HEK293 (cell line): ENCODE measurements around the gene NFS1.

Experiments
- HIC1 ChIP-seq: fragments of 450-650 bp; formaldehyde crosslinking; IDR thresholded peaks from 2 replicates; pipeline ENCODE4 v1.5.1; 2016; ENCODE audit warnings: missing biosample characterization, missing genetic modification characterization
- HOXA7 ChIP-seq: sonication (generic); formaldehyde crosslinking; IDR thresholded peaks from 2 replicates; pipeline ENCODE4 v1.8.1; 2022; ENCODE audit warnings: missing genetic modification reagents, borderline replicate concordance
- HOXD13 ChIP-seq: sonication (generic); formaldehyde crosslinking; IDR thresholded peaks from 2 replicates; pipeline ENCODE4 v1.8.0; 2022; ENCODE audit warnings: missing genetic modification reagents, borderline replicate concordance
- KLF7 ChIP-seq: fragments of 450-650 bp; formaldehyde crosslinking; IDR thresholded peaks from 2 replicates; pipeline ENCODE4 v1.5.1; 2016; ENCODE audit warnings: missing biosample characterization, missing genetic modification characterization, borderline replicate concordance
- MYNN ChIP-seq: fragments of 450-650 bp; formaldehyde crosslinking; IDR thresholded peaks from 2 replicates; pipeline ENCODE4 v1.5.1; 2016; ENCODE audit warnings: missing biosample characterization, missing genetic modification characterization, borderline replicate concordance
- SCRT1 ChIP-seq: fragments of 450-650 bp; formaldehyde crosslinking; IDR thresholded peaks from 2 replicates; pipeline ENCODE4 v1.5.1; 2016; ENCODE audit warnings: missing biosample characterization, missing genetic modification characterization, borderline replicate concordance
- ZBTB17 ChIP-seq: fragments of 450-650 bp; formaldehyde crosslinking; IDR thresholded peaks from 2 replicates; pipeline ENCODE4 v1.5.1; 2016; ENCODE audit warnings: missing biosample characterization, missing genetic modification characterization
- ZNF112 ChIP-seq: fragments of 450-650 bp; formaldehyde crosslinking; IDR thresholded peaks from 2 replicates; pipeline ENCODE4 v1.5.0; 2017; ENCODE audit warnings: missing biosample characterization, missing genetic modification characterization
- ZNF121 ChIP-seq: fragments of 450-650 bp; formaldehyde crosslinking; IDR thresholded peaks from 2 replicates; pipeline ENCODE4 v1.5.1; 2016; ENCODE audit warnings: missing biosample characterization, missing genetic modification characterization
- ZNF140 ChIP-seq: fragments of 450-650 bp; formaldehyde crosslinking; IDR thresholded peaks from 2 replicates; pipeline ENCODE4 v1.5.1; 2016; ENCODE audit warnings: missing biosample characterization, missing genetic modification characterization
- ZNF146 ChIP-seq: fragments of 450-650 bp; formaldehyde crosslinking; IDR thresholded peaks from 2 replicates; pipeline ENCODE4 v1.5.1; 2016; ENCODE audit warnings: missing biosample characterization, missing genetic modification characterization
- ZNF16 ChIP-seq: fragments of 450-650 bp; formaldehyde crosslinking; IDR thresholded peaks from 2 replicates; pipeline ENCODE4 v1.5.1; 2016; ENCODE audit warnings: low read depth, missing biosample characterization, missing genetic modification characterization
- ZNF202 ChIP-seq: fragments of 450-650 bp; formaldehyde crosslinking; IDR thresholded peaks from 2 replicates; pipeline ENCODE4 v1.5.1; 2016; ENCODE audit warnings: missing biosample characterization, missing genetic modification characterization, borderline replicate concordance
- ZNF366 ChIP-seq: fragments of 450-650 bp; formaldehyde crosslinking; conservative IDR thresholded peaks from 2 replicates; pipeline ENCODE4 v1.5.1; 2016; ENCODE audit warnings: missing biosample characterization, missing genetic modification characterization
- ZNF501 ChIP-seq: fragments of 450-650 bp; formaldehyde crosslinking; IDR thresholded peaks from 2 replicates; pipeline ENCODE4 v1.5.1; 2016; ENCODE audit warnings: missing biosample characterization, missing genetic modification characterization
- ZNF510 ChIP-seq: fragments of 450-650 bp; formaldehyde crosslinking; IDR thresholded peaks from 2 replicates; pipeline ENCODE4 v1.5.1; 2018; ENCODE audit warnings: mild to moderate bottlenecking, missing genetic modification characterization, missing biosample characterization; ENCODE audit not compliant: insufficient replicate concordance
- ZNF518A ChIP-seq: fragments of 450-650 bp; formaldehyde crosslinking; conservative IDR thresholded peaks from 2 replicates; pipeline ENCODE4 v1.5.1; 2016; ENCODE audit warnings: low read depth, missing biosample characterization, missing genetic modification characterization
- ZNF549 ChIP-seq: fragments of 450-650 bp; IDR thresholded peaks from 2 replicates; pipeline ENCODE4 v1.5.1; 2018; ENCODE audit warnings: missing biosample characterization, missing genetic modification characterization, mild to moderate bottlenecking, inconsistent platforms, moderate library complexity
- ZNF558 ChIP-seq: fragments of 450-650 bp; formaldehyde crosslinking; IDR thresholded peaks from 2 replicates; pipeline ENCODE4 v1.5.1; 2016; ENCODE audit warnings: missing biosample characterization, missing genetic modification characterization
- ZNF621 ChIP-seq: fragments of 450-650 bp; formaldehyde crosslinking; IDR thresholded peaks from 2 replicates; pipeline ENCODE4 v1.5.1; 2017; ENCODE audit warnings: missing biosample characterization, missing genetic modification characterization
- ZNF664 ChIP-seq: fragments of 450-650 bp; formaldehyde crosslinking; IDR thresholded peaks from 2 replicates; pipeline ENCODE4 v1.5.1; 2016; ENCODE audit warnings: missing biosample characterization, missing genetic modification characterization
- ZNF704 ChIP-seq: fragments of 450-650 bp; formaldehyde crosslinking; IDR thresholded peaks from 2 replicates; pipeline ENCODE4 v1.5.1; 2016; ENCODE audit warnings: missing biosample characterization, missing genetic modification characterization
- ZNF830 ChIP-seq: fragments of 450-650 bp; IDR thresholded peaks from 2 replicates; pipeline ENCODE4 v1.5.0; 2018; ENCODE audit warnings: missing biosample characterization, missing genetic modification characterization, low read depth, mild to moderate bottlenecking, moderate library complexity
- ZSCAN23 ChIP-seq: fragments of 450-650 bp; formaldehyde crosslinking; IDR thresholded peaks from 2 replicates; pipeline ENCODE4 v1.5.1; 2016; ENCODE audit warnings: missing biosample characterization, missing genetic modification characterization
- TF ChIP-seq, protein P1 (sequence below): fragments of 450-650 bp; formaldehyde crosslinking; IDR thresholded peaks from 2 replicates; pipeline ENCODE4 v1.5.1; 2017; ENCODE audit warnings: missing biosample characterization, missing genetic modification characterization
- TF ChIP-seq, protein P2 (sequence below): fragments of 450-650 bp; formaldehyde crosslinking; IDR thresholded peaks from 2 replicates; pipeline ENCODE4 v1.5.1; 2016; ENCODE audit warnings: missing biosample characterization, missing genetic modification characterization, low read depth
- TF ChIP-seq, protein P3 (sequence below): fragments of 450-650 bp; formaldehyde crosslinking; IDR thresholded peaks from 2 replicates; pipeline ENCODE4 v1.5.1; 2016; ENCODE audit warnings: missing biosample characterization, missing genetic modification characterization

The NFS1 gene

GRCh38 chr20:35619196-35620095 lies 79.7 kb downstream of the NFS1 start (continued):
- no peak for TF ChIP-seq ZNF121 (tag by site-specific recombination)
- no peak for TF ChIP-seq ZNF830 (tag by site-specific recombination)
- no peak for TF ChIP-seq ZNF621 (tag by site-specific recombination)
- TF ChIP-seq ZNF112, result no peak
- no peak for TF ChIP-seq HOXD13 (CRISPR knock-in tag)
- no peak for TF ChIP-seq SCRT1 (tag by site-specific recombination)
- TF ChIP-seq ZNF202, result no peak
- peak; percentile 98 for TF ChIP-seq ZBTB17 (tag by site-specific recombination)
- no peak for TF ChIP-seq ZNF549 (tag by site-specific recombination)
- TF ChIP-seq ZNF558 (tag by site-specific recombination), result no peak
- TF ChIP-seq HOXA7 (CRISPR knock-in tag), result no peak
- TF ChIP-seq, protein P1, sequence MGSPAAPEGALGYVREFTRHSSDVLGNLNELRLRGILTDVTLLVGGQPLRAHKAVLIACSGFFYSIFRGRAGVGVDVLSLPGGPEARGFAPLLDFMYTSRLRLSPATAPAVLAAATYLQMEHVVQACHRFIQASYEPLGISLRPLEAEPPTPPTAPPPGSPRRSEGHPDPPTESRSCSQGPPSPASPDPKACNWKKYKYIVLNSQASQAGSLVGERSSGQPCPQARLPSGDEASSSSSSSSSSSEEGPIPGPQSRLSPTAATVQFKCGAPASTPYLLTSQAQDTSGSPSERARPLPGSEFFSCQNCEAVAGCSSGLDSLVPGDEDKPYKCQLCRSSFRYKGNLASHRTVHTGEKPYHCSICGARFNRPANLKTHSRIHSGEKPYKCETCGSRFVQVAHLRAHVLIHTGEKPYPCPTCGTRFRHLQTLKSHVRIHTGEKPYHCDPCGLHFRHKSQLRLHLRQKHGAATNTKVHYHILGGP (tag by site-specific recombination), result no peak
- 0 out of 2 replicates have a peak, but pooled peaks have one; percentile 40 for TF ChIP-seq HIC1 (tag by site-specific recombination)
- no peak for TF ChIP-seq ZNF518A (tag by site-specific recombination)
- 0 out of 2 replicates have a peak, but pooled peaks have one; percentile 59 for TF ChIP-seq ZSCAN23 (tag by site-specific recombination)
- TF ChIP-seq, protein P2, sequence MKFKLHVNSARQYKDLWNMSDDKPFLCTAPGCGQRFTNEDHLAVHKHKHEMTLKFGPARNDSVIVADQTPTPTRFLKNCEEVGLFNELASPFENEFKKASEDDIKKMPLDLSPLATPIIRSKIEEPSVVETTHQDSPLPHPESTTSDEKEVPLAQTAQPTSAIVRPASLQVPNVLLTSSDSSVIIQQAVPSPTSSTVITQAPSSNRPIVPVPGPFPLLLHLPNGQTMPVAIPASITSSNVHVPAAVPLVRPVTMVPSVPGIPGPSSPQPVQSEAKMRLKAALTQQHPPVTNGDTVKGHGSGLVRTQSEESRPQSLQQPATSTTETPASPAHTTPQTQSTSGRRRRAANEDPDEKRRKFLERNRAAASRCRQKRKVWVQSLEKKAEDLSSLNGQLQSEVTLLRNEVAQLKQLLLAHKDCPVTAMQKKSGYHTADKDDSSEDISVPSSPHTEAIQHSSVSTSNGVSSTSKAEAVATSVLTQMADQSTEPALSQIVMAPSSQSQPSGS, result no peak
- 0 out of 2 replicates have a peak, but pooled peaks have one; percentile 47 for TF ChIP-seq ZNF501 (tag by site-specific recombination)
- no peak for TF ChIP-seq ZNF16 (tag by site-specific recombination)
- no peak for TF ChIP-seq ZNF510 (tag by site-specific recombination)
- peak; percentile 74; the same call in 1 of the 2 replicates for TF ChIP-seq KLF7 (tag by site-specific recombination)
- no peak for TF ChIP-seq ZNF366 (tag by site-specific recombination)
- no peak for TF ChIP-seq ZNF146 (tag by site-specific recombination)
- no peak for TF ChIP-seq ZNF704 (tag by site-specific recombination)
- TF ChIP-seq MYNN (tag by site-specific recombination), result no peak
- TF ChIP-seq ZNF140, result no peak
- TF ChIP-seq ZNF664 (tag by site-specific recombination), result 0 out of 2 replicates have a peak, but pooled peaks have one; percentile 64
- TF ChIP-seq, protein P3, sequence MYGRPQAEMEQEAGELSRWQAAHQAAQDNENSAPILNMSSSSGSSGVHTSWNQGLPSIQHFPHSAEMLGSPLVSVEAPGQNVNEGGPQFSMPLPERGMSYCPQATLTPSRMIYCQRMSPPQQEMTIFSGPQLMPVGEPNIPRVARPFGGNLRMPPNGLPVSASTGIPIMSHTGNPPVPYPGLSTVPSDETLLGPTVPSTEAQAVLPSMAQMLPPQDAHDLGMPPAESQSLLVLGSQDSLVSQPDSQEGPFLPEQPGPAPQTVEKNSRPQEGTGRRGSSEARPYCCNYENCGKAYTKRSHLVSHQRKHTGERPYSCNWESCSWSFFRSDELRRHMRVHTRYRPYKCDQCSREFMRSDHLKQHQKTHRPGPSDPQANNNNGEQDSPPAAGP (tag by site-specific recombination), result peak; percentile 74; the same call in 1 of the 2 replicates
